Gastrocnemius medialis (tissue), 4 donors: ENCODE measurements around the gene IPO5.

Source experiments
- POLR2A ChIP-seq, 2 donors: fragments of 450-650 bp; IDR thresholded peaks; one replicate each; pipeline ENCODE4 v1.6.1; 2017; ENCODE audit warnings: antibody characterized with exemption in 2 of 2, mild to moderate bottlenecking in 2 of 2, moderate library complexity in 2 of 2
- TF ChIP-seq, protein P1 (sequence below), 5 experiments: fragments of 450-650 bp in 3 of 5; fragments of 200-600 bp in 2 of 5; sonication (generic) in 2 of 5; IDR thresholded peaks in 4 of 5; conservative IDR thresholded peaks in 1 of 5; 1 replicate in 4 of 5; 2 replicates in 1 of 5; pipeline ENCODE4 v1.5.1; 2016 to 2019; ENCODE audit warnings: antibody characterized with exemption in 5 of 5, mild to moderate bottlenecking in 3 of 5, moderate library complexity in 3 of 5

DNA sequence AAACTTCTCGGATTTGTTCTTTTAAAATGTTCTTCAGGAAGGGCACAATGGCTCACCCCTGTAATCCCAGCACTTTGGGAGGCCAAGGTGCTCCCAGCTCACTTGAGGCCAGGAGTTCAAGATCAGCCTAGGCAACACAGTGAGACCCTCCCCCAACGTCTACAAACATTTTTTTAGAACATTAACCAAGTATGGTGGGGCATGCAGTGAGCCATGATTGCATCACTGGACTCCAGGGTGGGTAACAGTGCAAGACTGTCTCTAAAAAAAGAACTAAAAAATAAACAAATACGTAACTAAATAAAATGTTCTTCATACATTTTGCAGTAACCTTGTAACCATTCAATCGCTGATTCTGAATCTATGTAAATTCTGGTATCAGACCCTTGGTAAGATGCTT, 2.1 kb upstream of the IPO5 start:
- TF ChIP-seq, protein P1, sequence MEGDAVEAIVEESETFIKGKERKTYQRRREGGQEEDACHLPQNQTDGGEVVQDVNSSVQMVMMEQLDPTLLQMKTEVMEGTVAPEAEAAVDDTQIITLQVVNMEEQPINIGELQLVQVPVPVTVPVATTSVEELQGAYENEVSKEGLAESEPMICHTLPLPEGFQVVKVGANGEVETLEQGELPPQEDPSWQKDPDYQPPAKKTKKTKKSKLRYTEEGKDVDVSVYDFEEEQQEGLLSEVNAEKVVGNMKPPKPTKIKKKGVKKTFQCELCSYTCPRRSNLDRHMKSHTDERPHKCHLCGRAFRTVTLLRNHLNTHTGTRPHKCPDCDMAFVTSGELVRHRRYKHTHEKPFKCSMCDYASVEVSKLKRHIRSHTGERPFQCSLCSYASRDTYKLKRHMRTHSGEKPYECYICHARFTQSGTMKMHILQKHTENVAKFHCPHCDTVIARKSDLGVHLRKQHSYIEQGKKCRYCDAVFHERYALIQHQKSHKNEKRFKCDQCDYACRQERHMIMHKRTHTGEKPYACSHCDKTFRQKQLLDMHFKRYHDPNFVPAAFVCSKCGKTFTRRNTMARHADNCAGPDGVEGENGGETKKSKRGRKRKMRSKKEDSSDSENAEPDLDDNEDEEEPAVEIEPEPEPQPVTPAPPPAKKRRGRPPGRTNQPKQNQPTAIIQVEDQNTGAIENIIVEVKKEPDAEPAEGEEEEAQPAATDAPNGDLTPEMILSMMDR (IDR thresholded peaks at IDR 0.05 in 4 of 5, conservative IDR thresholded peaks at IDR 0.05 in 1 of 5): no peak
- no peak for TF ChIP-seq POLR2A (IDR thresholded peaks at IDR 0.05)
